GM19035 (cell line): ENCODE measurements around the gene ZNF276.
"Not testable (repeated sequence)": the region's sequence is repeated elsewhere in the genome, so short reads cannot be mapped to it uniquely, and the experiment has no call there.

Source experiments
- ATAC-seq: cut with Tn5 transposase; IDR thresholded peaks from one replicate; pipeline ENCODE4 v1.9.1; 2021; ENCODE audit not compliant: unreplicated experiment

The ZNF276 gene

DNA sequence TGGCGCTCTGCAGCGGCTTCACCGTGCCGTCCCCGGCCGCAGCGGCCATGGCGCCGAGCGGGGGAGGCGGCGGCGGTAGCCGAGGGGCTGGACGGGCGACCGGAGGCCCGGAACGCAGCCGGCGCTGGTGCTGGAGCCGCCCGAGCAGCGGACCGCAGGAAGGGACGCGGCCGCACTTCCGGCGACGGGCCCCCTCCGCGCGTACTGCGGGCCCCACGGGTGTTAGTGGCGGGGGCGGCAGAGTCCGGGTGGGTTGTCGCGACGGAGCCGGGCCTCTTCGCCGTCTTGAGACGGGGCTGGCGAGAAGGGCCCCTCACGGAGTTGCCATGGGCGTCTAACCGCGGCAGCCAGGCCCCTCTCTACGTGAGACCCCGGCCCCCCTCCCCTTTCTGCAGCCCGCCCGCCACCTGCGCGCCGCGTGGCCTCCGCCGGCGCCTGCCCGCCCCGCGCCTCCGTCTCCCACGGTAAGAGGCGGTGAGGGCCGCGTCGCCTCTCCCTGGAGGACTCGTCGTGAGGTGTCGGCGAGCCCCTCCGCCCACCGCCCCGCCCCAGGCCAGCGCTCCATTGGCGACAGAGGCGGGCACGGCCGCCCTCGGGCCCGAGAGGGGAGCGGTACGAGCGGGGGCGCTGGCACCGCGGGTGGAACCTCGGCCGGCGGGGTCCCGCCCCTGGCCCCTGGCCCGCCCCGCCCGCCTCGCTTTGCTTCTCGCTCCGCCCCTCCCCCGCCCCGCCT, at the start of gene ZNF276, which contains the start of gene VPS9D1:
ZNF276 (plus strand) TSS at position 725 of the 733 bp plus-strand sequence. CDS start 104 bp downstream, outside the sequence.
VPS9D1 (minus strand) TSS at position 86 of the 733 bp plus-strand sequence; CDS start at position 49, 37 bp downstream.
- peak; percentile 58 for ATAC-seq

- not testable (repeated sequence) for ATAC-seq
These were observed 49.8 kb upstream of the ZNF276 start for GRCh38 chr16:89671565-89671964.

DNA sequence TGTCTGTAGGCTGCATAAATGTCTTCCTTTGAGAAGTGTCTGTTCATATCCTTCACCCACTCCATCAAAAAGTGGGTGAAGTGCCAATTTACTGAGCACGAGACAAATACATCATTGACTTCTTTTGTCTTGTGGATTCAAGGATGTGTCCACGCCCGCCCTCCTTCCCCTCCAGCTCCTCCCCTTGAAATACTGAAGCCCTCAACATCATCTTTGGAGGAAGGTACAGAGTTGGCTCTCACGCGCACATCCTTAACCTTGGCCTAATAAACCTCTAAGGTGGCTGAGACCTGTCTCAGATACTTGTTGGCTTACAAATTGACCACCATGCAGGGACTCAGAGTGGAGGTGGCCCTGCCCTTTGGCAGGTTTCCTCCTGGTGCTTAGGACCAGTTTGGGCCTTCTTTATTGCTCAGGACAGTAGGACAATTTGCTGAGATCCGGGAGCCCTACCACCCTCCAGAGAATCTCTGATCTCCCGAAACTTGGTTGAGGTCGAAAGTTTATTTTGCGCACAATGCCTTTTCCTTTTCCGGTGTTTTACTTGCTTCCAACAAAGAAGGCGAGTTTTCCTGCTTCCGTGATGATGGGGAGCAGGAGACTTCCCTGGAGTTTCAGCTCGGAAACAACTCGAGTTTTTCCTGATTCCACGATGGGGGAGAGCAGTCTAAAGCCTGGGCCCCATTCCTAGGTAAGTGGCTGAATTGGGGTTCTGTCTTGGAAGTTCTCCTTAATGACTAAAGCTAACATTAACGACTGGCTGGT, 49.0 kb upstream of the ZNF276 start:
- ATAC-seq, result no peak

DNA sequence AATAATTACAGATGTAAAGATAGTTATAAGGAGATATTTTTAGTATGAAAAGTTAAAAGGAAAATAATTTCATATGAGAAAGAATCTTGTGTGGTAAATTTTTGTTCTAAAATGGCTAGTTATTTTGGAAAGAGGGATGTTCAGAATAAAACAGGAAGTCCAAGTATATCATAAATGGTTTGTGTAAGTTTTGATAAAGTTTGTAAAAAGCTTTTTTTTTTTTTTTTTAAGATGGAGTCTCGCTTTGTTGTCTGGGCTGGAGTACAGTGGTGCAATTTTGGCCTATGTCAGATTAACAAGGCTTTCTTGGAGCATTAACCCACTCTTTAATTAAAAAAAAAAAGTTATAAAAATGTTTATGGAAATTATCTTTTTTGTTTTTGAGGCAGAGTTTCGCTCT, 43.1 kb upstream of the ZNF276 start:
- no peak for ATAC-seq

- no peak for ATAC-seq
These were observed 35.4 kb upstream of the ZNF276 start for GRCh38 chr16:89685916-89686315.

- ATAC-seq, result peak; percentile 83
These were observed 34.7 kb upstream of the ZNF276 start, which contains the start of gene CDK10 for GRCh38 chr16:89686520-89687091. CDK10 (plus strand) TSS chr16:89686689; CDS start chr16:89686711, 22 bp downstream.

GRCh38 chr16:89687092-89687940, 34.0 kb upstream of the ZNF276 start:
- ATAC-seq, result peak; percentile 34

- ATAC-seq, result no peak
These were observed 32.9 kb upstream of the ZNF276 start for GRCh38 chr16:89688395-89688794.

- ATAC-seq, result no peak
These were observed 32.2 kb upstream of the ZNF276 start for GRCh38 chr16:89689142-89689541.

DNA sequence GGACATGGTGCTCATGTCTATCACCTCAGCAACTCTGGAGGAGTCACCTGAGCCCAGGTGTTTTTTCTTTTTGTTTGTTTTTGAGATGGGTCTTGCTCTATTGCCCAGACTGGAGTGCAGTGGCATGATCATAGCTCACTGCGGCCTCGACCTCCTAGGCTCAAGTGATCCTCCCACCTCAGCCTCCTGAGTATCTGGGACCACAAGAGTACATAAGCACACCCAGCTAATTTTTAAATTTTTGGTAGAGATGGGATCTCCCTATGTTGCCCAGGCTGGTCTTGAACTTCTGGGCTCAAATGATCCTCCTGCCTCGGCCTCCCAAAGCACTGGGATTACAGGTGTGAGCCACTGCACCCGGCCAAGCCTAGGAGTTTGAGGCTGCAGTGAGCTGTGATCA, 31.7 kb upstream of the ZNF276 start:
- ATAC-seq, result not testable (repeated sequence)

- ATAC-seq, result no peak
These were observed 30.9 kb upstream of the ZNF276 start for GRCh38 chr16:89690392-89690901.

DNA sequence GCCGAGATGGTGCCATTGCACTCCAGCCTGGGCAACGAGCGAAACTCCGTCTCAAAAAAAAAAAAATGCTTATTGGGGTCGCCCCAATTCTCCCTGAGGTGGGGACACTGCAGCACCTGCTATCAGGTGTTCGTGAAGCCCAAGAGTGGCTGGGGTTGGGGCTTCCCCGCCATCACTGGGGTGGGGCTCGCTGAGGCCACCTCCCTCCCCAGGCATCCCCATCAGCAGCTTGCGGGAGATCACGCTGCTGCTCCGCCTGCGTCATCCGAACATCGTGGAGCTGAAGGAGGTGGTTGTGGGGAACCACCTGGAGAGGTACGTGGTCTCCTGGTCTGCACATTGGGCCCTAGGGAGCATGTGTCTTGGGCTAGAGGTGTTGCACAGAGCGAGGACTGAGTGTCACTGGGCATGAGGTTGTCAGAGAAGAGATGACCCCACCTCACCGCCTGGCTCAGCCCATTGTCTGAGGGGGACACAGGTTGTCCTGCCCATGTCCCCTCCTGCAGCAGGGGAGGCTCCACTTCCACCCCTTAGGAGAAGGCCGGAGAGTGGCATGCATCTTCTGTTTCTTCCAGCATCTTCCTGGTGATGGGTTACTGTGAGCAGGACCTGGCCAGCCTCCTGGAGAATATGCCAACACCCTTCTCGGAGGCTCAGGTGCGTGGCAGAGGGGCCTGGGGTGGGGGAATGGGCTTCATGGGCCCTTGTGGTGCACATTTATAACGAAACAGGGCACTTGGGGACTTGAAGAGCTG, 29.9 kb upstream of the ZNF276 start:
- no peak for ATAC-seq

DNA sequence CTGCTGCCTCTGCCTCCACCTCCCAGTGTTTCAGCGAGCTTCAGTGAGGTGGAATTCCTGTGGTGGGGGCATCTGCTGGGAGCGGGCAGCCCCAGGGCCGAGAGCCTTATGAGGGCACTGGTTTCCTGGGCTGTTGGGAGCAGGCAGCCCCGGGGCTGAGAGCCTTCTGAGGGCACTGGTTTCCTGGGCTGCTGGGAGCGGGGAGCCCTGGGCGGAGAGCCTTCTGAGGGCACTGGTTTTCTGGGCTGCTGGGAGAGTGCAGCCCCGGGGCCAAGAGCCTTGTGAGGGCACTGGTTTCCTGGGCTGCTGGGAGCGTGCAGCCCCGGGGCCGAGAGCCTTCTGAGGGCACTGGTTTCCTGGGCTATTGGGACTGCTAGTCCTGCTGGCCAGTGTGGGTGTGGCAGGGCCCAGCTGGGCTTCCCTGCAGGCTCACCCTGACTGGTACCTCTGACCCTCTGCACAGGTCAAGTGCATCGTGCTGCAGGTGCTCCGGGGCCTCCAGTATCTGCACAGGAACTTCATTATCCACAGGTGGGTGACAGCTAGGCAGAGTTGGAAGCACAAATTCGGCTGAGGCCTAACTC, 29.3 kb upstream of the ZNF276 start:
- ATAC-seq, result no peak

- ATAC-seq, result no peak
These were observed 28.0 kb upstream of the ZNF276 start for GRCh38 chr16:89693289-89693731.

DNA sequence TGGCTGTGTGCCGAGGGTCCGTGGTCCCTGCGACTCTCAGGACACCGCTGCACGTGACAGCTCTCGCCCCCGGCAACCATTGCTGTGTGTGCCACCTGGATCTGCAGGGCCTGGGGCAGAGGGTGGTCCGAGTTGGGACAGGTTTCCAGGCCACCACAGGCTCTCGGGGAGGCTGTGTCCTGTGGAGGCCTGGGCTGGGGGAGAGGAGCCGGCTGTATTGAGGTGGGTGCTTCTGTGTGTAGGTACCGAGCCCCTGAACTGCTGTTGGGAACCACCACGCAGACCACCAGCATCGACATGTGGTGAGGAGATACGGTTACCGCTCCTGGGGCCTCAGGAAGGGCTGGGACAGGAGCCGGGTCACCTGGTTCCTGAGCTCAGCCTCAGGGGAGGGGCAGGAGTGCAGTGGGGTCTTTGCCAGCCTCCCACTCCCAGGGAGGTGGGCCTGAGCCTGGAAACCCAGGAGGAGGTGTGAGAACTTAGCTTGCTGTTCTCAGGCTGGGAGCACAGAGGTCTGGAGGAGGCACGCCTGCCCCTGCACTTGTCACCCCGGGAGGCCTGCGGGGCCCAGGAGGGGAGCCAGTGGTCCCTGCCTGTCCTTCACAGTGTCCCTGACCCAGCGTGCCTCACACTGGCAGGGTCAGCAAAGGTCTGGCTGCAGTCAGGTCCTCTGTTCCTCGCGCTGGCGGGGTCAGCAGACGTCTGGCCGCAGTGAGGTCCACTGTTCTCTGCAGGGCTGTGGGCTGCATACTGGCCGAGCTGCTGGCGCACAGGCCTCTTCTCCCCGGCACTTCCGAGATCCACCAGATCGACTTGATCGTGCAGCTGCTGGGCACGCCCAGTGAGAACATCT, 27.2 kb upstream of the ZNF276 start:
- ATAC-seq, result no peak

DNA sequence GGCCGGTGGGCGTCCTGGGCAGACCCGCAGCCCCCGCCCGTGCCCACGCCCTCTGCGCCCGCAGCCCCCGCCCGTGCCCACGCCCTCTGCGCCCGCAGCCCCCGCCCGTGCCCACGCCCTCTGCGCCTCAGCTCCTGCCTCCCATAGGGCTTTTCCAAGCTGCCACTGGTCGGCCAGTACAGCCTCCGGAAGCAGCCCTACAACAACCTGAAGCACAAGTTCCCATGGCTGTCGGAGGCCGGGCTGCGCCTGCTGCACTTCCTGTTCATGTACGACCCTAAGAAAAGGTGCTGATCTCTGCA, 26.6 kb upstream of the ZNF276 start:
- not testable (repeated sequence) for ATAC-seq

DNA sequence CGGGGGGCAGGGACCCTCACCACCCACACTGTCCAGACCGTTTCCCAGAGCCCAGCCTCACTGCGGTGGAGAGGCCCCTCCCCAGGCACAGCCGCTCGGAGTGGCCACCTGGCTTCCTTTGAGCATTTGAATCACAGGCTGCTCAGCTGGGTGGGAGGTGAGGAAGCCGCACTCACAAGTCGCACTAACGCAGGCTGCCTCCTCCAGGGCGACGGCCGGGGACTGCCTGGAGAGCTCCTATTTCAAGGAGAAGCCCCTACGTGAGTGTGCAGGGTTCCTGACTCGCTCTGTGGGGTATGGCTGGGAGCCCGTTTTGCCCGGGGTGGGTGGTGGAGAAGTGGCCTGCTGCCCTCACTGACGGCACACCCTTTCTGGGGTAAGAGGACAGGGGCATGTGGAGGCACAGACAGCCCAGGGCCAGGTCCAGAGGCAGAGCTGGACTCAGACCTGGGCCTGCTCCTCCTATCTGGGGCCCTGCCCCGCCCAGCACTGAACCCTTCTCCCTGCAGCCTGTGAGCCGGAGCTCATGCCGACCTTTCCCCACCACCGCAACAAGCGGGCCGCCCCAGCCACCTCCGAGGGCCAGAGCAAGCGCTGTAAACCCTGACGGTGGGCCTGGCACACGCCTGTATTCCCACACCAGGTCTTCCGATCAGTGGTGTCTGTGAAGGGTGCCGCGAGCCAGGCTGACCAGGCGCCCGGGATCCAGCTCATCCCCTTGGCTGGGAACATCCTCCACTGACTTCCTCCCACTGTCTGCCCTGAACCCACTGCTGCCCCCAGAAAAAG, 26.1 kb upstream of the ZNF276 start:
- no peak for ATAC-seq
